Large intestine (tissue), 3 donors: ENCODE results near the gene CAMTA1. TPM values are rescaled to one million over a fixed set of nuclear protein-coding genes. Genes with fewer than 3 reads are reported as not detected.

Source experiments
- DNase-seq, 2 donors: peaks; one replicate each; pipeline versions ENCODE4 v3.0.0 to v3.0.0-alpha.2; 2013
- H3K27ac ChIP-seq: one replicate; pipeline ENCODE4 v1.5.1; 2013; ENCODE audit warnings: low read length
- H3K27me3 ChIP-seq: 2 replicates; pipeline ENCODE4 v1.6.1; 2013; ENCODE audit warnings: low read length; ENCODE audit not compliant: control insufficient read depth, insufficient read depth
- H3K36me3 ChIP-seq: 2 replicates; pipeline ENCODE4 v1.6.1; 2013; ENCODE audit warnings: low read length; ENCODE audit not compliant: control insufficient read depth, insufficient read depth
- H3K4me1 ChIP-seq: one replicate; pipeline ENCODE4 v1.6.1; 2013; ENCODE audit warnings: low read length; ENCODE audit not compliant: control insufficient read depth, insufficient read depth
- H3K4me3 ChIP-seq: one replicate; pipeline ENCODE4 v1.5.1; 2013; ENCODE audit warnings: low read length
- H3K9me3 ChIP-seq: one replicate; pipeline ENCODE4 v1.6.1; 2013; ENCODE audit warnings: mild to moderate bottlenecking, low read depth, low read length, moderate library complexity; ENCODE audit not compliant: control insufficient read depth
- WGBS: methylation state at CpG from one replicate; pipeline ENCODE4 v1.1.5; 2013; ENCODE audit warnings: low lambda C conversion rate; ENCODE audit not compliant: insufficient coverage; 5-methylcytosine and 5-hydroxymethylcytosine counted together
- polyA plus RNA-seq: library from polyadenylated mRNA; unstranded; fragments of 120-200 nt; gene quantifications from one replicate; pipeline ENCODE4 v1.2.1, GENCODE V29; 2013

Gene CAMTA1
- polyA plus RNA-seq, 1 donor = 67.9 TPM

GRCh38 chr1:7536891-7537591, 751.8 kb downstream of the CAMTA1 start:
- H3K4me3 ChIP-seq = no peak overlapping the region
- DNase-seq = no peak
- no peaks in the 10 kb centered on the region for H3K36me3 ChIP-seq
- H3K4me1 ChIP-seq = no peaks in the 10 kb centered on the region
- H3K27ac ChIP-seq = no peak overlapping the region
- peaks cover 8% of the 10 kb centered on the region for H3K27me3 ChIP-seq
- H3K9me3 ChIP-seq = no peaks in the 10 kb centered on the region
- WGBS = no CpG with 5 or more reads among the region's 20 CpGs

DNA sequence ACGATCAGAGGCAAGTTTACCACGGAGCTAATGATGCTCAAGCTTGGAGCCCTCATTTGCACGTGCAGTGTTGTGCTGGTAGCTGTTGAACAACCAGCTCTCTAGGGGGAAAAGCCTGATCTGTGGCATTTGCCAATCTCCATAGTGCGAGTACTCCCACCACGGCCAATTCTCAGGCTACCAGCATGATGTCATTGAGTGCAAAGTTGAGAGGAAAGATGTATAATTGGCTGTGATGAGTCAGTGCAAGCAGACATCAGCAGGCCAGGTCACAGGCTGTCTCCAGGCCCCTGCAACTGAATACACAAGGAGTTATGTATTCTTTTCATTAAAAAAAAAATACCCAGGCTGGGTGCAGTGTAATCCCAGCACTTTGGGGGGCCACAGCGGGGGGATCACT, 752.8 kb downstream of the CAMTA1 start:
- Histone ChIP-seq H3K27ac (no peak overlapping the region), H3K4me3 (no peak overlapping the region), H3K27me3 (peaks cover 8% of the 10 kb centered on the region), H3K36me3 (no peaks in the 10 kb centered on the region), H3K9me3 (no peaks in the 10 kb centered on the region), H3K4me1 (no peaks in the 10 kb centered on the region)
- no peak for DNase-seq
- no CpG with 5 or more reads among the region's 6 CpGs for WGBS

GRCh38 chr1:7538849-7539768, 753.9 kb downstream of the CAMTA1 start:
- Histone ChIP-seq H3K4me3 (no peak overlapping the region), H3K9me3 (no peaks in the 10 kb centered on the region), H3K36me3 (no peaks in the 10 kb centered on the region), H3K27me3 (peaks cover 8% of the 10 kb centered on the region), H3K27ac (no peak overlapping the region), H3K4me1 (no peaks in the 10 kb centered on the region)
- no peak for DNase-seq
- 93% methylated on average over 2 of the region's 10 CpGs for WGBS

- H3K27ac ChIP-seq = no peak overlapping the region
- no peak overlapping the region for H3K4me3 ChIP-seq
- no peaks in the 10 kb centered on the region for H3K9me3 ChIP-seq
- peak; percentile 46 to 51 for DNase-seq
- H3K36me3 ChIP-seq = no peaks in the 10 kb centered on the region
- no CpG with 5 or more reads among the region's 7 CpGs for WGBS
- no peaks in the 10 kb centered on the region for H3K4me1 ChIP-seq
- H3K27me3 ChIP-seq = peaks cover 8% of the 10 kb centered on the region
These were observed 754.5 kb downstream of the CAMTA1 start for GRCh38 chr1:7539769-7540175.

GRCh38 chr1:7540816-7541215, 755.6 kb downstream of the CAMTA1 start:
- Histone ChIP-seq H3K4me3 (no peak overlapping the region), H3K9me3 (no peaks in the 10 kb centered on the region), H3K27me3 (peaks cover 8% of the 10 kb centered on the region), H3K36me3 (no peaks in the 10 kb centered on the region), H3K27ac (no peak overlapping the region), H3K4me1 (no peaks in the 10 kb centered on the region)
- no peak for DNase-seq
- 40% methylated on average over 2 of the region's 7 CpGs for WGBS

DNA sequence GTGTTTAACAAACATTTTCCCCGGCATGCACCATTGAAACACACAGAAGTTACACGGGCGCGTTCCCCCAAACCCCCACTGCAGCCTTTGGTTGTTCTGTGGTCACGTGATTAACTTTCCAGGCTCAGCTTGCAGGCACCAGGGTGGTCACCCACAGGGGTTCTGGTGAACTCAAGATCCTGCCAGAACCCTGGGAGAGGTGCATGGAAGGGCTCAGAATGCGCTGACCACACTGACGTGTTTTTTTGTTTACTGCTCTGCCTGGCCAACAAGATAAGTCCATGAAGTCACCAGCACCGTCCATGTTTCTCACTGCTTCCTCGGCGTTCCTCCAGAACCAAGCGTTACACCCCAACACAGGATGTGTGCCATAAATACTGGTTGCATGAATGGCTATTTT, 756.4 kb downstream of the CAMTA1 start:
- H3K4me1 ChIP-seq = no peaks in the 10 kb centered on the region
- H3K36me3 ChIP-seq = no peaks in the 10 kb centered on the region
- H3K27me3 ChIP-seq = peaks cover 8% of the 10 kb centered on the region
- DNase-seq = no peak
- no peaks in the 10 kb centered on the region for H3K9me3 ChIP-seq
- no peak overlapping the region for H3K4me3 ChIP-seq
- 96% methylated on average over 4 of the region's 11 CpGs for WGBS
- no peak overlapping the region for H3K27ac ChIP-seq

DNA sequence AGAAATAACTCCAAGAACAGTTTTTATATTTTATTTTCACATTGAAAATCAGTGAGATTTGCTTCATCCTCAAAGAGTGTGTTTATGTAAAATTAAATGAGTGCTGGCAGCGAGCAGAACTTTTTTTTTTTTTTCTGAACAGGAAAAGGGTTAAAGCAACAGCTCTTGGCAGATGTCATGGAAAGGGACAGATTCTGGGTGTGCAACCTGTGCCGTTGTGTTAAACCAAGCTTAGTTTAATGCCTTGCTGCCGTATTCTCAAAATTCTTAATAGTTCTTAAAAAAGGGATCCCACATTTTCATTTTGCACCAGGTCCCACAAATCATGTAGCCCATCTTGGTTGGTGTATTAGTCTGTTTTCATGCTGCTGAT, 758.5 kb downstream of the CAMTA1 start:
- H3K27ac ChIP-seq = no peak overlapping the region
- H3K27me3 ChIP-seq = no peaks in the 10 kb centered on the region
- DNase-seq = no peak
- no CpG with 5 or more reads among the region's 3 CpGs for WGBS
- no peaks in the 10 kb centered on the region for H3K9me3 ChIP-seq
- no peaks in the 10 kb centered on the region for H3K4me1 ChIP-seq
- no peak overlapping the region for H3K4me3 ChIP-seq
- no peaks in the 10 kb centered on the region for H3K36me3 ChIP-seq

- 56% methylated on average over 3 of the region's 10 CpGs for WGBS
These were observed 764.3 kb downstream of the CAMTA1 start for GRCh38 chr1:7549277-7550161.

DNA sequence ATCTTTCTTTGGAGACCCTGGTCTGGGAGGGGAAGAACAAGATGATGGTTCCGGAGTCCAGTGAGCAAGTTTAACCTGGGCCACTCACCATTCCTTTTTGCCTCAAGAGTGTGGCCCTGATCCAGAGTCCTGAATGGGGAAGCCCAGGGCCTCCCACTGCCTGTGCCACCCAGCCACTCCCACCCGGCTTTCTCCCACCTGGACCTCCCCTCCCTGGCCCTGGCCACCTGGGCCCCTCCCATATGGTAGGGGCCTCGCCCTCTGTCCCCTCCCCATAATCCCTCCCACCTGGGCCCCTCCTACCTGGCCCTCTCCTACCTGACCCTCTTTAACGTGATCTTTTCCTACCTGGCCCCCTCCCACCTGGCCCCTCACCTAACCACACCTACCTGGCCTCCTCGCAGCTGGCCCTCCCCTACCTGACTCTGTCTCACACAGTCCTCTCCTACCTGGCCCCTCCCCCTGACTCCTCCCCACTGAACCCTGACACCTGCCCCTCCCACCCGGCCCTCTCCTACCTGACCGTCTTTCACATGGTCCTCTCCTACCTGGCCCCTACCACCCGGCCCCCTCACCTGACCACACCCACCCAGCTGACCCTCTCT, 765.1 kb downstream of the CAMTA1 start:
- no peaks in the 10 kb centered on the region for H3K27me3 ChIP-seq
- H3K27ac ChIP-seq = peak overlapping the region; percentile 53
- no peaks in the 10 kb centered on the region for H3K9me3 ChIP-seq
- WGBS = 17% methylated on average over 1 of the region's 8 CpGs
- H3K4me3 ChIP-seq = no peak overlapping the region
- H3K36me3 ChIP-seq = no peaks in the 10 kb centered on the region
- peaks cover 16% of the 10 kb centered on the region for H3K4me1 ChIP-seq
- peak; percentile 65 to 89 for DNase-seq

More at GRCh38 chr1:7549277-7550161, 764.3 kb downstream of the CAMTA1 start:
- Histone ChIP-seq H3K36me3 (no peaks in the 10 kb centered on the region), H3K4me3 (no peak overlapping the region), H3K4me1 (peaks cover 16% of the 10 kb centered on the region), H3K9me3 (no peaks in the 10 kb centered on the region), H3K27me3 (no peaks in the 10 kb centered on the region), H3K27ac (no peak overlapping the region)
- DNase-seq = peak in 1 of 2 donors; percentile 57

GRCh38 chr1:7550981-7551380, 765.7 kb downstream of the CAMTA1 start:
- Histone ChIP-seq H3K4me1 (peaks cover 16% of the 10 kb centered on the region), H3K36me3 (no peaks in the 10 kb centered on the region), H3K27ac (peak overlapping the region; percentile 42), H3K9me3 (no peaks in the 10 kb centered on the region), H3K4me3 (no peak overlapping the region), H3K27me3 (no peaks in the 10 kb centered on the region)
- DNase-seq = peak; percentile 60 to 84
- WGBS = no CpG with 5 or more reads among the region's 6 CpGs
